GM13977 (cell line): Measurements from ENCODE around the gene ECSCR.
A peak's percentile ranks its signal among the peaks of the same experiment; 100 is the strongest.

Source experiments
- DNase-seq: peaks from one replicate; pipeline ENCODE4 v3.0.0; 2012; ENCODE audit warnings: low spot score
- CTCF ChIP-seq: IDR thresholded peaks from 2 replicates; pipeline ENCODE4 v1.5.1; 2012; ENCODE audit warnings: mild to moderate bottlenecking, control low read depth; ENCODE audit not compliant: insufficient read depth; ENCODE audit errors: extremely low read depth, missing control alignments
- in situ Hi-C: fragments of 300-500 bp; cut with MboI; formaldehyde crosslinking; loops from one replicate; pipeline ENCODE4 v1.12.0; 2022; ENCODE audit warnings: low sequenced_read_pairs, low pct_unique_long_range_greater_than_20kb, mixed read lengths, inconsistent platforms; ENCODE audit not compliant: unreplicated experiment

Gene ECSCR

DNA sequence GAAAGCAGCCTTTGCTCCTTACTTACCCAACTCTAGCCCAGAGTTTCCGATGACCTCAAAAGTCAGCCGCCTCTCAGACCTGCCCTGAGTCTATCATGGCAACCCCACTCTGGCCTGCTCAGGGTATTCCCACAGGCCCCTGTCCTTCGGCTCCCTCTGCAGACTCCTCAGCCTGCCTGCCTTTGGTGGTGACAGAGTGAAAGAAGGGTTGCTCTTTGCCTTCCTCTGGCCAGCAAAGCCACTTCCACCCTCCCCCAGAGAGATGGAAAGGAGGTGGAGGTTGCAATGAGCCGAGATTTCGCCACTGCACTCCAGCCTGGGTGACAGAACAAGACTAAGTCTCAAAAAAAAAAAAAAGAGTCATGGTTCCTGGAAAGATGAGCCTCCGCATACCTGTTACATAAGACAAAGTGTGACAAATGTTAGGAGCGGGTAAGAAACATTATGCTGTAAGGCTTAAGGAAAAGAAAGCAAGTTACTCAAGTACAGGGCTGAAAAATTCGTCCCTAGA lies 5.9 kb upstream of the ECSCR start:
- in situ Hi-C loops: no loop called here
- TF ChIP-seq CTCF: no peak
- no peak for DNase-seq

- no peak for TF ChIP-seq CTCF
- in situ Hi-C loops: no loop called here
- no peak for DNase-seq
Observed at GRCh38 chr5:139461698-139462097, 845 bp downstream of the ECSCR start.

DNA sequence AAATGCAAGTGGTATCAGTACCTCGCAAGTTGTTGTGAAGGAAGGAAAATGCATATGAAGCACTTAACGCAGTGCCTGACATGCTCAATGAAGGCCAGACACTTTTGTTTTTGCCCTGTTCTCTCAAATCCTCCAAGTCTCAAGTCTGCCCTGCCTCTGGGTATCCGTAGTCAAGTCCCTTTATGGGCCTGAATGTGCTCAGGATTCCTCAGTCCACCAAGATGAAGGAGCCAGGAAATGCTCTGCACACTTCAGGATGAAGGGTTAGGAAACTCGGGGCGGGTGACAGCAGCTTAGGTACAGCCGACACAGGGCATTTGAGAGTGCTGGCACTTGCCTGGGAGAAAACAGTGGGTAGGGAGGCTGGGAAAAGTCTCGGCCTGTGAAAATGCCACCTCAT lies 1.4 kb downstream of the ECSCR start:
- no peak for TF ChIP-seq CTCF
- no peak for DNase-seq
- in situ Hi-C loops: no loop called here

DNA sequence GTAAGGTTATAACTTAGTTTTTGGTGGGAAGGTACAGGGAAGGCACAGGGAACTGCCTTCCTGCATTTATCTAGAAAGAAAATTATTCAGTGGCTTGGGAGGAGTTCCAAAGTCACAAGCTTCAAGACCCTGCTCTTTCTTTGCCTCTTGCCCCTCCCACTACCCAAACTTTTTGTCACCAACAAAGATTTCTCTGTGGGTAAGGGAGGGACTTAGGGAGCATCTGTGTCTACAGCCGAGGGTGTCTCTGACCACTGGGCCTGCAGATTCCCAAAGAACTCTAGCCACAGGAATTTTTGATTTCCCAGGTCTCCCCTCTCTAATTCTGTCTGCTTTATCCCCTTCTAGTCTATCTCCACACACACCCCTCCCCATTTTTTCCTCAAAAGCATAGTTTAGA lies 2.1 kb downstream of the ECSCR start:
- in situ Hi-C loops: no loop called here
- no peak for TF ChIP-seq CTCF
- DNase-seq: no peak

DNA sequence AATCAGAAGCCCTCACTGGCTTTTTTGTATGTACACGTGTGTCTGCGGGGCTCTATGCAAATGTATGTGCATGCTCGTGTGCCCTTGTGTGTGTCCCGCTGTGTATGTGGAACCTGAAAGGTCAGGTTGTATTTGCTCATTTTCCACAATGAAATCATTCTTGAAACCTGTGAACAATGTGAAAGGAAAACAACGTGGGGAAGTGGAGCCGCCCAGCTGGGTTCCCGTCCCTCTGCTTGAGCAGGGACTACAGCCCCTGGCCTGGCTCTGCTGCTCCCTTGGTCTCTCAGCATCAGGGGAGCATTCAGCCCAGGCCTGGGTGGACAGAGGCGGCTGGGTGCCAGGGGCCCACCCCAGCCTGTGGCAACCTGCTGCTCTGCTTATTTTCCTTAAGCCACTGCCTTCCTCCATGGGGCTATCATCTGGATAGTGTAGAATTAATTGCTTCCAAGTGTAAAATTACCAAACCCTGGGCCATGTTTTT lies 3.0 kb downstream of the ECSCR start:
- in situ Hi-C loops: no loop called here
- peak; percentile 63 for DNase-seq
- no peak for TF ChIP-seq CTCF

DNA sequence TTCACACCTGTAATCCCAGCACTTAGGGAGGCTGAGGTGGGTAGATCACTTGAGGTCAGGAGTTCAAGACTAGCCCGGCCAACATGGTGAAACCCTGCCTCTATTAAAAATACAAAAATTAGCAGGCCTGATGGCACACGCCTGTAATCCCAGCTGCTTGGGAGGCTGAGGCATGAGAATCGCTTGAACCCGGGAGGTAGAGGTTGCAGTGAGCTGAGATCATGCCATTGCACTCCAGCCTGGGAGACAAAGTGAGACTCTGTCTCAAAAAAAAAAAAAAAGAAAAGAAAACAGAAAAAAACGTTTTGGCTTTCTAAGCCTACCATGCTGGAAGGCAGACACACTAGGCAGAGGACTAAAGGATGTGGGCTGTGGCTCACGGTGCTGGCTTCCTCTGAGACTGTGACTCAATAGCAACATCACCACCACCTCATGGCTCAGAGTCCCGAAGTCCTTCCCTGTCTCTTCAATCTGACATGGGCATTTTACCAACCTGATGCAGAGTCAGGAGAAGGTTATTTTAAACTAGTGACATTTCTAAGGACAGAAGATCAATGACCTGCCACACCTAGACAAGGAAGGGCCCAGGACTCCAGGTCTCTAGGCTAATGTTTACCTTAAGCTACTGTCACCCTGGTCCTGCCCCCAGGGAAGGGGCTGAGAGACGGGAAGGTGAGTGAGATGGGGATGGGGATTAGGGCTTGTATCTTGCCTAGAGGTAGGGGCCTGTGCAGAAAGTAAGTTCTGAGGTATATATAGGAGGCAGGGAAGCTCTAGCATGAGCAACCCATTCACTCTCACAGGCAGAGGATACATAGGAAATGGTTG lies 3.7 kb downstream of the ECSCR start:
- in situ Hi-C loops: no loop called here
- no peak for TF ChIP-seq CTCF
- peak; percentile 75 for DNase-seq
